ENCODE measurements around the gene MBNL3. TPM values are rescaled to one million over a fixed set of nuclear protein-coding genes. Genes with fewer than 3 reads are reported as not detected.

Gene MBNL3
- total RNA-seq, 6 experiments from 2014 or later: 0.17 to 0.66 (median 0.38) TPM

GRCh38 chrX:132393485-132393884, 95.4 kb downstream of the MBNL3 start:
- H3K9me3 Mint-ChIP-seq: no peaks in the 10 kb centered on the region
- DNase-seq: no peak
- no peaks in the 10 kb centered on the region for H3K4me1 Mint-ChIP-seq (ENCODE audit: low read depth)
- H3K36me3 Mint-ChIP-seq (ENCODE audit: low read depth): no peaks in the 10 kb centered on the region
- no peak overlapping the region for H3K4me3 Mint-ChIP-seq
- TF ChIP-seq, protein P1, sequence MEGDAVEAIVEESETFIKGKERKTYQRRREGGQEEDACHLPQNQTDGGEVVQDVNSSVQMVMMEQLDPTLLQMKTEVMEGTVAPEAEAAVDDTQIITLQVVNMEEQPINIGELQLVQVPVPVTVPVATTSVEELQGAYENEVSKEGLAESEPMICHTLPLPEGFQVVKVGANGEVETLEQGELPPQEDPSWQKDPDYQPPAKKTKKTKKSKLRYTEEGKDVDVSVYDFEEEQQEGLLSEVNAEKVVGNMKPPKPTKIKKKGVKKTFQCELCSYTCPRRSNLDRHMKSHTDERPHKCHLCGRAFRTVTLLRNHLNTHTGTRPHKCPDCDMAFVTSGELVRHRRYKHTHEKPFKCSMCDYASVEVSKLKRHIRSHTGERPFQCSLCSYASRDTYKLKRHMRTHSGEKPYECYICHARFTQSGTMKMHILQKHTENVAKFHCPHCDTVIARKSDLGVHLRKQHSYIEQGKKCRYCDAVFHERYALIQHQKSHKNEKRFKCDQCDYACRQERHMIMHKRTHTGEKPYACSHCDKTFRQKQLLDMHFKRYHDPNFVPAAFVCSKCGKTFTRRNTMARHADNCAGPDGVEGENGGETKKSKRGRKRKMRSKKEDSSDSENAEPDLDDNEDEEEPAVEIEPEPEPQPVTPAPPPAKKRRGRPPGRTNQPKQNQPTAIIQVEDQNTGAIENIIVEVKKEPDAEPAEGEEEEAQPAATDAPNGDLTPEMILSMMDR (IDR thresholded peaks at IDR 0.05): no peak
- no peaks in the 10 kb centered on the region for H3K27me3 Mint-ChIP-seq (ENCODE audit: insufficient read depth)
- H3K27ac Mint-ChIP-seq: no peak overlapping the region

DNA sequence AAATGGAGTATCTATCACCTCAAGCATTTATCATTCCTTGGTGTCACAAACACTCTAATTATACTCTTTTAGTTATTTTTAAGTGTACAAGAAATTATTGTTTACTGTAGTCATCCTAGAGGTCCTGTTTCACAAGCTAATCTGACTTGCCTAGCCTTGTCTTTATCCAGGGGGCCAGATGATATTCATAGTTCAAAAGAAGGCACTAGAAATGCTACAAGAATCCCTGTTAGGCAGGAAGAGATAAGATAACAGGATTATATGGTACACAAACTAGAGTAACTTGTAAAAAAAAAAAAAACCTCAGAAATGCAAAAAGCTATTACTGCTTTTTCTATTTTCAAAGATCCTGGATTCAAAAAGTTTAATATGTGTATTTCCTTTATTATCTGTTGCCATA, 95.8 kb downstream of the MBNL3 start:
- no peak for DNase-seq
- no peaks in the 10 kb centered on the region for H3K36me3 Mint-ChIP-seq (ENCODE audit: low read depth)
- H3K4me3 Mint-ChIP-seq: no peak overlapping the region
- H3K4me1 Mint-ChIP-seq (ENCODE audit: low read depth): no peaks in the 10 kb centered on the region
- TF ChIP-seq, protein P1 (IDR thresholded peaks at IDR 0.05): no peak
- no peaks in the 10 kb centered on the region for H3K9me3 Mint-ChIP-seq
- no peaks in the 10 kb centered on the region for H3K27me3 Mint-ChIP-seq (ENCODE audit: insufficient read depth)
- no peak overlapping the region for H3K27ac Mint-ChIP-seq

- no peak overlapping the region for H3K27ac Mint-ChIP-seq
- TF ChIP-seq, protein P1 (IDR thresholded peaks at IDR 0.05): no peak
- no peak overlapping the region for H3K4me3 Mint-ChIP-seq
- H3K36me3 Mint-ChIP-seq (ENCODE audit: low read depth): no peaks in the 10 kb centered on the region
- H3K4me1 Mint-ChIP-seq (ENCODE audit: low read depth): no peaks in the 10 kb centered on the region
- H3K9me3 Mint-ChIP-seq: no peaks in the 10 kb centered on the region
- DNase-seq: no peak
- H3K27me3 Mint-ChIP-seq (ENCODE audit: insufficient read depth): no peaks in the 10 kb centered on the region
Measured at GRCh38 chrX:132390792-132391191, 98.0 kb downstream of the MBNL3 start.

DNA sequence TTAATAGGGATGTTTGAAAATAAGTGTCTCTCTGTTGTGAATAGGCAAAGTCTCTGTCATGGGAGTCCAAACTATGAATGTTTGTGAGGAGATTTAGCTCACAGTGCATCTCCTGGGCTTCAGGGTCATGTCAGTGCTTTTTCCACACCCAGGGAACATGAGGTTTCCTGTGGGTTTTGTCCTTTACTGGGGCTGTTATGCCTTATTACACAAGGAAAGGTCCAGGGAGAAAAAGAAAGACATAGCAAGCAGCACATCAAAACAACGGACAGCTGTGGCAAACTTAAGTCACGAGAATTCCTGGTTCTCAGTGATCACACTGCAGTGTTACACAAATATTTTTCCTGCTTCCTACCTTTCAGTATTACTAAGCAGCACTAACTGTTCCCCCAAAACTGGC, 99.4 kb downstream of the MBNL3 start:
- H3K27ac Mint-ChIP-seq: no peak overlapping the region

DNA sequence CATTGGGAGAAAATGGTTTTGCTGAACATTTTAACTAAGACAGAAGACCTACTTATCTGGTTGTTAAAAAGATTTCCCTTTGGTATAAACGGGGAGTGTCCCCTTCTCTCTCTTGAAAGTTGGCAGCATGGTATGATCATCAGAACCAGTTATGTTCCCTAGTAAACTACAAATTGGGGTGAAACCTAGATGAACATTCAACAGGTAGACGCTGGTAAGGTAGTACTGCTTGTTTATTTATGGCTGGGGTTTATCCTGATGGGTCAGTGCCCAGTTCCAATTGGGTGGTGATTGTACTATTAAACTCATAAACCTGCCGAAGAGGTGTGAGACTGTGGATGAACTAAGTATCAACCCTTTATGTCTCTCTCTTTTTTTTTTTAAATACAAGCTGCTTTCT, 100.5 kb downstream of the MBNL3 start:
- no peaks in the 10 kb centered on the region for H3K27me3 Mint-ChIP-seq (ENCODE audit: insufficient read depth)
- H3K4me1 Mint-ChIP-seq (ENCODE audit: low read depth): no peaks in the 10 kb centered on the region

More for the DNA sequence above, 99.4 kb downstream of the MBNL3 start:
- TF ChIP-seq, protein P1 (IDR thresholded peaks at IDR 0.05): no peak
- no peaks in the 10 kb centered on the region for H3K4me1 Mint-ChIP-seq (ENCODE audit: low read depth)
- no peak overlapping the region for H3K4me3 Mint-ChIP-seq
- no peaks in the 10 kb centered on the region for H3K9me3 Mint-ChIP-seq
- H3K36me3 Mint-ChIP-seq (ENCODE audit: low read depth): no peaks in the 10 kb centered on the region
- no peak for DNase-seq
- H3K27me3 Mint-ChIP-seq (ENCODE audit: insufficient read depth): no peaks in the 10 kb centered on the region

More for the DNA sequence above, 100.5 kb downstream of the MBNL3 start:
- TF ChIP-seq, protein P1 (IDR thresholded peaks at IDR 0.05): no peak
- Mint-ChIP-seq H3K4me3 (no peak overlapping the region), H3K27ac (no peak overlapping the region), H3K9me3 (no peaks in the 10 kb centered on the region), H3K36me3 (ENCODE audit: low read depth) (no peaks in the 10 kb centered on the region)
- DNase-seq: no peak

Data from HFFc6 (cell line).